Stimulated activated CD4-positive, alpha-beta T cell treated with anti-CD3 and anti-CD28 coated beads, Interleukin-15, amount 100 ng/mL, for 24 hours (primary cell): ENCODE results near the gene MYH13.

Source experiments
- DNase-seq: peaks from one replicate; pipeline ENCODE4 v3.0.0-alpha.2; 2020

MYH13 gene

DNA sequence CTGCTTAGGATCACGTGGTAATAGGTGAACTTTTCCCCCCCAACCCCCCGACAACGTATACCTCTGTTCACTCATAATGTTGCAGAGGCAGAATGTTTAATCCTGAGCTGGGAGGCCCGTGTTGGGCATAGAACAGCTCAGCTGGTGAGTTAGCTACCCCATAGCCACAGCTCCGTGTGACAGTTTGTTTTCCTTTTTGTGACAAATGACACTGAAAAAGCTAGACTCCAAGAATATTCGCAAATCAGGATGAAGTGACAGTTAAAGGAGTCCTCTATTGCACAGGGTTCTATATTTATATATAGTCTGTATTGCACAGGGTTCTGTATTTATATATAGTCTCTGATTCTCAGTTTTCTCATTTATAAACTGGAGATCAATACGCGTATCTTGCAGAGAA is 33.8 kb downstream of the MYH13 start:
- DNase-seq = no peak

DNA sequence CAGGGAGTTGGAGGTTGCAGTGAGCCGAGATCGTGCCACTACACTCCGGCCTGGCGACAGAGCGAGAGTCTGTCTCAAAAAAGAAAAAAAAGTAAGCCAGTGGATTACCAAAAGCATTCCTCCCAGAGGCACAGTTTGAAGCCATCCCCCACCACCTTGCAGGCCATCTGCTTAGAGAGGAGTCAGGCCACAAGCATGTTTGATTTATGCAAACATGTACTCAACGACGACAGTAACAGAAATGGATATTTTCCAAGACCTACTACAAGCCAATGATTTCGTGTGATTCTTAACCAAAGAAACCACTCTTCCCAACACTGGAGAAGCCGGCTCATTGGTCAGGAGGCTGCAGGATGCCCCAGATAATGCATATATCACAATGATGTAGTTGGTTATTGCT is 34.8 kb downstream of the MYH13 start:
- DNase-seq = no peak

DNA sequence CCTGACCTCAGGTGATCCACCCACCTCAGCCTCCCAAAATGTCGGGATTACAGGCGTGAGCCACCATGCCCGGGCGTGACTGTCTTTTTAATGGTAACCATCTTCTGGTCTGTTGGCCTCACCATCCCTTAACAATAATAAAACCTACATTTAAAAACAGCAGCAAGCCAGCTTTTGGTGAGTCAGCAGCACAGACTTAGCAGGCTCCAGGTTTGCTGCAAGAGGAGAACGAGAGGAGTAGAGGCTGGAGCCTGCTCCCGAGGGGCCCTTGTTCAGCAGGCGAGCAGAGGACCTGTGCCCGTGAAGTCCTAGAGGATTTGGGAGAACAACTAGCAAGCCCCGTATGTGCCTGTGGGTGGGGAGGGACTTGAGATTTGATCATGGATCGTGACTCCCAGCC is 35.7 kb downstream of the MYH13 start:
- DNase-seq = no peak

DNA sequence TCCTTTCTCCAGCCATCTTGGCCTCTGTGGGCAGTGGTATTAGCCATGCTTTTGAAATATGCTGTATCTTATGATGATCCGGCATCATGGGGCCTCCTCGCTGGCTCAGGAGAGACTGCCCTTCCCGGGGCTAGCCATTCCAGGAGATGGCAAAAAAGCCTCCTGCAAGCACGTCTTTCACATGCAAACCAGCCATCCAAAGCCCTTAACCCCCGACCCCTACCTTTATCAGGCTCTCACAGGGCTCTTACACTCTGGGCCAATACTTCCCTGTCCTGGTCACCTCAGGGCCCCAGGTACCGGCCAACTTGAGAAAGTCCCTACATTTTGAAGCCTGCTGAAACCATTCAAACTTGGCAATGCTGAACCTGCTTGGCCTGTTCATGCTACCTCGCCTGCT is 36.4 kb downstream of the MYH13 start:
- DNase-seq = no peak

DNA sequence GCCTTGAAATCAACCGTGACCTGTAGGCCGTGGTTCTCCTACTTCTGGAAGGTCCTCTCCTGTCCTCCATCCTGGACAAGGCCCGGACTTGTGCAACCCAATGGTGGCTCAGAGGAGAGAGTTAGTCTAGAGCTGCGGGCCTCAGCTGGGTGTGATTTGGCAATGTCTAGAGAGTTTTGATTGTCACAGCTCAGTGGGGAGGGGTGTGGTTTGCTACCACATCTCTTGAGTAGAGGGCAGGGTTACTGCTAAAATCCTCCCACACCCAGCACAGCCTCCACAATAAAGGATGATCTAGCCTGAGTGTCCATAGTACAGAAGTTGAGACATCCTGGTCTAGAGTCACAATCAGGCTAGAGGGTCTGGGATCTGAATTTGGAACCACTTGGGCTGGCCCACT is 40.3 kb downstream of the MYH13 start:
- DNase-seq = no peak

DNA sequence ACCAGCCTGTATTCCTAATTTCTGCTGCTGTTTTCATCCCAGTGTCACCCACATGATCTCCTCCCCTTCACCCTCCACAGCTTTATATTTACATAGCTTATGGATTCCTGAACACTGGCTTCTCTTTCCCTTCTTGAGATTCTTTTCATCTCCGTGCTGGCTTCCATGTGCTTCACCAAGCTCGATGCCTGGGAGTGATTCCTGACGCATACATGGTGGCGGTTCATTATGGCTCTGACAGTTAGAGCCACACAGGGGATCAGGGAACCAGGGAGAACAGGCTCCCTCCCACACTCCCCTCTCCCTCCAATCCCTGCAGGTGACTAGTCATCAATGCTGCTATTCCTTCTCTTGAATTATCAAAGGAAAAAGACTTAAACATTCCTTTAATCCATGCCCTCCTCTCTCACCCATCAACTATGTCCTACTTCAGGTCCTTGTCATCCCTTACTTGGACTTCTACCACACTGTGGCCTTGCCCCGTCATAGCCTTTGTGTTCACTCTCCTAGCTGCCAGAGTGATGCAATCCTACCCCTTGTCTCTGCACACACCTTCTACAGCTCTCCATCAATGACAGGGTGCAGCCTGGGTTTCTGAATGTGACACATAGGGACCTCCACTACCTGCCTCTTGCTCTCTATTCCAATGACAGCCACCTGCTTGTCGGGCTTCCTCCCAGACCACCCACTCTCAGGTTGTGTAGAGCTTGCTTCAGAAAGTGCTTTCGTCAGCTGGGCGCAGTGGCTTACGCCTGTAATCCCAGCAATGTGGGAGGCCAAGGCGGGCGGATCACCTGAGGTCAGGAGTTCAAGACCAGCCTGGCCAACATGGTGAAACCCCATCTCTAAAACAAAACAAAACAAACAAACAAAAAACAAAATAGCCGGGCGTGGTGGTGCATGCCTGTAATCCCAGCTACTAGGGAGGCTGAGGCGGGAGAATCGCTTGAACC is 43.6 kb downstream of the MYH13 start:
- DNase-seq = no peak

DNA sequence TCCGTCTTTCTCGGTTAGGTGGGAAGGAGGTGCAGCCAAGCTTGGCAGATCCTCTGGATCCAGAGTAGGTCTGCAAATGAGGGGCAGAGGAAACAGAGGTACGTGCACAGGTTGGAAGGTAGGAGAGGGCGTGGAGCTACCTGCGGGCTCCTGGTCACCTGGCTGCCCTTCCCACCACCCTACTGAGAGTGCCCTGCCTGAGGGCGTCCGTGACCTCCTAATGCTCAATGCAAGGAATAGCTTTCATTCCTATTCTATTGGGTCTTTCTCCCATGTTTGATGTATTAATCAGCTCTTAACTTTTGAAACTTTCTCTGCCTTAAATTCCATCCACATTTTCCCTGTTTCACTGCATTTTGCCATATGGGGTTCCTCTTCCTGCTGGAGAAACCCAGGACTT is 44.6 kb downstream of the MYH13 start:
- no peak for DNase-seq

DNA sequence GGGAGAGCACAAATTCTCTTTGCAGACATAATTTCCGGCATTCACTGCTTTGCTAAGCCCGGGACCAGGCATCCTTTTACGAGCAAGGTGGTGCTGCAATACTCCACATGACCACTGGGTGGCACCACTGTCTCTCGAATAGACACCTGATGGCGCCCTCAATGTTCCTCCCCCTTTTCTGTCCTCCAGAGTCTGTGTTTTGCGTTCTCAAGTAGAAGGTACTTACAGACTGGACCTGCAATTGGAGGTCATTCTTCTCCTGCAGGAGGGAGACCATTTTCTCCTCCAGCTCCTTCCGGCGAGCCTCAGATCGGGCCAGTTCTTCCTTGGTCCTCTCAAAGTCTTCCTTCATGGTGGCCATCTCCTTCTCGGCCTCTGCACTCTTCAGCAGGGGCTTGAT is 45.2 kb downstream of the MYH13 start:
- peak; percentile 84 for DNase-seq

DNA sequence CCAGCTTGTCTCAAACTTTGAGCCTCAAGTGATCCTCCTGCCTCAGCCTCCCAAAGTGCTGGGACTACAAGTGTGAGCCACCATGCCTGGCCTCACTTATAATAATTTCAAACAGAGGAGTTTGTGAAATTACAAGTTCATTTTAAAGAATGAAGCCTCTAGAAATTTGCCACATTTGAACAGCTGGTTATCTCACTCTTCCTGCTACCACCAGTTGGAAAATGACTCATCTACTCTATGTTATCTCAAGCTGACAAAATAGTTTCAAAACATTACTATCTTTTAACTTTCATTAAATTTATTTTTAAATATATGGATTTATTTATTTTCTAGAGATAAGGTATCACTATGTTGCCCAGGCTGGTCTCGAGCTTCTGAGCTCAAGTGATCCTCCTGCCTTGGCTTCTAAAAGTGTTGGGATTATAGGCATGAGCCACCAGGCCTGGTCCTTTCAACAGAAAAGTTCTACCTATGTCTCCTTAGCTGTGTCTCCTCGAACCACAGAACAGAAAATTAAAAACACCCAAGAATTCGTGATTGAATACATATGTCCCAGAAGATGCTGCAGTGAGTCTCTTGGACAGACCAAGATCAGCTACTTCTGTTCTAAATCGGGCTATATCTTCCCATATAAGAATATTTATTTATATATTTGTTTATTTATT is 47.6 kb downstream of the MYH13 start:
- no peak for DNase-seq

DNA sequence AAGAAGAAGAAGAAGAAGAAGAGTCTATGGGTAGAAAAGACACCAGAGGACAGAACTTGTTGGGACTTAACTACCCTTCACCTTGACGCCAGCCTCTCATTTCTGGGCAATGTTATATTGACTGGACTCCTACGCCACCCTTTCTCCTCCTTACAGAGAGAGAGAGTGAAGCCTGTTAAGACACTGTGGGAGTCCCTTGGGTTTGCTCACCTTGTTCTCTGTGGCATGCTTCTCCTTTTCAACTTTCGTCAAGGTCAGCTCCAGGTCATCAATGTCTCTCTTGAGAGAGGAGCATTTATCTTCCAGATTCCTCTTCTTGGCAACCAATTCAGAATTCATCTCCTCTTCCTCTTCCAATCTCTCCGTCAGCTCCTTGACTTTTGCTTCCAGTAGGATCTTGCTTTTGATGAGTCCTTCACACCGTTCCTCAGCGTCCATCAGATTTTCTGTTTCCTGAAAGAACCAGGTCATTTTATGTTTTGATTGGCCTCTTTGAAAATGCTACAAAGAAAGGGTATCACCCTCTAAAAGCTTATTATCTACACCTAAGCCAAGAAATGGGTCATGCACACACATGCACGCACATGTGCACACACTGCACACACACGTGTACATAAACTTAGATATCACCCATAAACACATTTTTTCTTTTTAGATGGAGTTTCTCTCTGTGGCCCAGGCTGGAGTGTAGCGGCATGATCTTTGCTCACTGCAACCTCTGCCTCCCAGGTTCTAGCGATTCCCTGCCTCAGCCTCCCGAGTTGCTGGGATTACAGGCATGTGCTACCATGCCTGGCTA is 48.8 kb downstream of the MYH13 start:
- DNase-seq = no peak

DNA sequence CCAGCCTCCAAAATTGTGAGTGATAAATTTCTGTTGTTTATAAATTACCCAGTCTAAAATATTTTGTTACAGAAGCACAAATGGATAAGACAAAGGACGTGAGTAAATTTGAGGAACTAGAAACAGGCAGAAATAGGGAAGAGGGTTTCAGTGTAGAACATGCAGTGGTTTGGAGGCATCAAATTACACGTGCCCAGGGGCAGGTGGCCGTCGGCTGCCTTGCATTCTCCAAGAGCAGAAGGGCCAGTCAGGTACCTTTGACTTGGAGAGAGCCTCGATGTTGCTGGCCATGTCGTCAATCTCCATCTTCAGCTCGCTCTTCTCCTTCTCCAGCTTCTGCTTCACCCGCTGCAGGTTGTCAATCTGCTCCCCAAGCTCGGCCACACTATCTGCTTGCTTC is 54.3 kb downstream of the MYH13 start:
- no peak for DNase-seq

DNA sequence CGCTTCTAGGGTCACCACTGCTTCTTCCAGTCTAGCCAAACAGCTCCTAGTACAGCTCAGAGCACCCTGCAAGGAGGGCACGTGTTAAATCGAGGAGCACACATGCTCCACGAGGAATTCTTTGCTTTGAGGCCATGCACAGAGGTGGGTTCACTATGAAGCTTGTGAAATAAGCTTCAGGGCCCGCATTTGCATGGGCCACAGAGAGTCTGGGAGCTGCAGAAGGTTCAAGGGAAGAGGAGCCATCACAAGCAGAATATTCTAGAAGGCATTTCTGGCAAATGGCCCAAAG is 55.3 kb downstream of the MYH13 start:
- DNase-seq = no peak

DNA sequence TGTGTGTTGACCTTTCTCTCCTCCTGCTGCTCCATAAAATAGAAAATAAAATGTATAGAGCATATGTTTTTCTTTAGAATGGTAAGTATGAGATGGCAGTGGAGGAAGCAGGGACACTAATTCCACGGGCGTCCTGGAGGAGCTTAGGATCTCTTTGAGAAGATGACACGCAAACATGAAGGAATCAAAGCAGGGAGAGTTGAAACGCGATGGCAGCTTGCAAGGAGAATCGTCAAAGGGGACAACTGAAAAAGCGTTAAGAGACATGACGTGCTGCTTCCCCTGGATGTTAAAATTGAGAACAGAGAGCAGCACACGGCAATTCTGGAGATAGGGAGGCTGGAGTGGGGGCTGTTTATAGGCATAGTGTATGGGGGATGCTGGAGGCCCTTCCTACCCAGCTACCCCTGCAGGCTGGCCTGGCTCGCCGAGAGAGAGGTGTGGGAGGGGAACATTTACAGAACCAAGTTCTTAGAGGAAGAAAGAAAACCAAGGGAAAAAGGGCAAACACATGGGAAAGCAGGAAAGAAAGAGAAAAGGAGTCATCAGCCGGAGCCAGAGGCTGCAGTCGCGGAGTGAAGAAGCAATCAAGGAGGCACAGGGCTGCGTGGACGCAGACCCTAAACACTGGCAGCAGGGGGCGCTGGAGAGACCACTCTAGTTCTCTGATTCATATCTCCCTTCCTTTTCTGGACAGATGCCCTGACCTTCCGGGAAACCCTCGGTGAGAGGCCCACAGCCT is 55.8 kb downstream of the MYH13 start:
- peak; percentile 6 for DNase-seq

DNA sequence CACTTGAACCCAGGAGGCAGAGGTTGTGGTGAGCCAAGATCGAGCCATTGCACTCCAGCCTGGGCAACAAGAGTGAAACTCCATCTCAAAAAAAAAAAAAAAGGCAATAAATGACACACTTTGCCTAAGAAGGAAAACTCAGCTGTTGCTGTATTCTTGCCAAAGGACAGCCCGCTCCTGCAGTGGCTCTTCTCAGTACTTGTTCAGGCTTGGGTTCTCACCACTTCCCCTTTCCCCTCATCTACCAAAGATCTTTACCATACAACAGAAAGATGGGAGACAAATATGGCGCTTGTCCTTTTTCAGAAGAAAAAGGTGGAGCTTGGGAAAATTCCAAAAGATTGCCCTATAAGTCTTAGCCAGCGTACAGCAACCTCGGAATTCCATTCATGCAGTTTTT is 58.5 kb downstream of the MYH13 start:
- DNase-seq = no peak

DNA sequence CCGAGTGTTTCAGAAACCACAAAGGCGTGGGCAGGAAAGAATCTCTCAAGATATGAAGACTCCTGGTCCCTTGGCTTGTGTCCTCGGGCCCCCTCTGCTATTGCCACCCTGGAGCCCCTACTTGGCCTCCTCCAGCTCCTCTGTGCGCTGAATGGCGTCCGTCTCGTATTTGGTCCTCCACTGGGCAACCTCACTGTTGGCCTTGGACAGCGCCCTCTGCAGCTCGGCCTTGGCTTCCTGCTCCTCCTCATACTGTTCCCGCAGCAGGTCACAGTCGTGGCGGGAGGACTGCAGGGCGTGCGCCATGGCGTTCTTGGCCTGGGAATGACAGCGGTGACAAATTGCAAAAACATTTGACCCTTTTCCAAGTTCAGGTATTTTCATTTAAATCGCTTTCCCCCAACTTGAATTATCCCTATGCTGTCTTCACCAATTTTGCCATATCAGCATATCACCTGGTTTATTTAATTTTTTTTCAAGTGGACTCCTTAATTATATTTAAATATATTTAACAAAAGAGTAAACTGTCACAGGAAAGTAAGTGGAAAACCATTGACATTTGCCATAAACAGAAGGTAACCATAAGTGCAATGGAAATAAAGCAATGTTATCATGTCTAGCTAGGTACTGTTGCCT is 59.7 kb downstream of the MYH13 start:
- no peak for DNase-seq

DNA sequence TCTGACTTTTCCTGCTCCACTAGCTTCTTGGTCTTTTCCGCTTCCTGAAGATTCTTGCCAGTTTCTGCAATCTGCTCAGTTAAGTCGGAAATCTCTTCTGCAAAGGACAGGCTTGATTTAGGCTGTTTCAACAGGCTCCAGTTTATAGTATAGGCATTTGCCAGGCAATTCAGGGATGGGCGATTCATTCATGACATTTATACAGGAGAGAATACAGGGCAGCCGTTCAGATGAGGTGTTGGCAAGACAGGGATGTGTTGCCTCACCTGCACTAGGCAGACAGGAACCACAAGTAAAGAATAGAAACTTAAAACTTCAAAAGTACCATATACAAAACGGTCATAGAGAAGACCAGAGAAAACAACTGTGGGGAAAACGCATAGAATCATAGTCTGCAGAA is 61.7 kb downstream of the MYH13 start:
- DNase-seq = no peak

DNA sequence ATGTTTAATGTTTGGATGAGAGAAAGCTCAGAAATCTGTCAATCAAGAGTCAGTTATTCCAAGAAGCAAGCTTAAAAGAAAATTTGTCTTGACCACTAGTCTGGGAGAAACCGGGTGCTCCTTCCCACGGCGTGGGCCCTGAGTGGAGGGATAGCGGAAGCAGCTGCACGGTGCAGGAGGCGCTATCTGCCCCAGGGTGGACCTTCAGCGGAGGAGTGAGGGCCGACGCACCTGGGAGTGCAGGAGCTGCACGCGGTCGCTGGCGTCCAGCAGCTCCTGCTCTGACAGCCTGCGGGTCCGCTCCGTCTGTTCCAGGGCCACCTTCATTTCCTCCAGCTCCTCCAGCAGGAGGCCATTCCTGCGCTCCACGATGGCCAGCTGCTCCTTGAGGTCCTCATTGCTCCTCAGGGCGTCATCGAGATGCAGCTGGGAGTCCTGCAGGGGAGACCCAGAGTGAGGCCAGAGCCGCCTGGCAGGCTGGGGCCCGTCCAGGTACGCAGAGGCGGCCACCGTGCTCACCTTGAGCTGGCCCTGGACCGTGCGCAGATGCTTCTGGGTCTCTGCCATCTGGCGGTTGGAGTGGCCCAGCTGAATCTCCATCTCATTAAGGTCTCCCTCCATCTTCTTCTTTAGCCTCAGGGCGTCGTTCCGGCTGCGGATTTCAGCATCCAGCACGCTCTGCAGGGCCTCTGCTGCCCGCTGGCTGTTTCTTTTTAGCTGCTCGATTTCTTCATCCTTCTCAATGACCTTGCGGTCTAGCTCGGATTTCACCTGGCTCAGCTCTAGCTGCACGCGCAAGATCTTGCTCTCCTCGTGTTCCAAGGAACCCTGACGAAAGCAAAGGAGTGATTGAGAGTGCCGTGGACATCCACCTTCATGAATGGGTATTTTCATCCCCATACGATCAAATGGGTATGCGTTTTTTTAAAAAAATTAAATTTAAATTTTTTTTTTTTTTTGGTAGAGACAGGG is 63.5 kb downstream of the MYH13 start:
- no peak for DNase-seq

DNA sequence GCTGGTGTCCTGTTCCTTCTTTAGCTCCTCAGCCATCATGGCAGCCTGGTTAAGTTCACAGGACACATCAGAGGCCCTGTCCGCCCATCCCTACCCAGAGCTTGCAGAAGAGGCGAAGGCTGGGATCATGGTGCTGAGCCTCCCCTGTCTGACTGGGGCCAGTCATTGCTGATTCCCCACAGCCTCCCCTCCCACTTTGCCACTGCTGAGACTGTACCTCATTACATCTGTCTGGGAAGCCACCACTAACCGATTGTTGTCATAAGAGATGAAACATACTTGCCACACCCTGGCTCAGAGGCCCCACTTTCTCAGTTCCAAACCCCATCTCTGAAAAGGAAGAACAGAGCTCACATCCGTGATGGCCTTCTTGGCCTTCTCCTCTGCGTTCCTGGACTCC is 66.2 kb downstream of the MYH13 start:
- DNase-seq = no peak

DNA sequence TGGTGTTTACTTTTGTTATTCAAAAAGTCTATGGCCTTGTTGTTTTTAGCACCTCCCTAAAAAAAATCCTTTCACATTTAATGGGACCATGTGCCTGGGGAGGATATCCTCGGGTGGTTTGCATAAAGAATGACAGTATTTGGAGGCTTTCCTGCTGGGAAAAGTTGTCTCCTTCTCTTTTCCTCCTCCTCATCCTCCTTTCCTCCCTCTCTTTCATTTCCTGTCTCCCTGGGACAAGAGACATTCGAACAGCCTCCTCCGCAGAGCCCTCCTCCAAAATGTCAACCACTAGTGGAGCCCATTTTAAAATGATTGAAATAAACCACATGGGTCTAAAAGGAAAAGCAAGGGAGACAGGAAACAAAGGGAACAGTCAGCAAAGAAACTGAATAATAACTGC is 67.4 kb downstream of the MYH13 start:
- DNase-seq = no peak

DNA sequence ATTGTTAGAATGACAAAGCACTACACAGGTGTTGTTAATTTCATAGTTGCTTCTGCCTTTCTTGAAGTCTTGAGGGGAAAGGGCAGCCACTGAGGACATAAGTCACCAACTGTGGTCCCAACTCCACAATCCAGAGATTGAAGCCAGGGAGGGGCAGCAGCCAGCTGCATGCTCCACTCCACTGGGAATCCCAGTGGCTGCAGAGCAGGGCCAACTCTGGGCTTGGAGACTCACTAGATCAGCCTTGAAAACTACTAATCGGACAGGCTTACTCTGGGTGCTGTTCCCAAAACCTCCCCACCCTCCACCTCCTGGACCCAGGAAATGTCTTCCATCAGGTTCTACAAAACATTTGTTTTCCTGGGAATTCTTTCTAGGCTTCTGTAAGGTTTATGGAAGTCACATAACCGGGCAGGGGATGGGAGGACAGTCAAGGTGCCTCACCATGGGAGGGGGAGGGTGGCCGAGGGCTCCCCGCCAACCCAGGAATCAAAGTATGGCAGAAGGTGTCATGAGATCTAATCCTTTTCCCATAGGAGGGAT is 68.0 kb downstream of the MYH13 start:
- DNase-seq = no peak

DNA sequence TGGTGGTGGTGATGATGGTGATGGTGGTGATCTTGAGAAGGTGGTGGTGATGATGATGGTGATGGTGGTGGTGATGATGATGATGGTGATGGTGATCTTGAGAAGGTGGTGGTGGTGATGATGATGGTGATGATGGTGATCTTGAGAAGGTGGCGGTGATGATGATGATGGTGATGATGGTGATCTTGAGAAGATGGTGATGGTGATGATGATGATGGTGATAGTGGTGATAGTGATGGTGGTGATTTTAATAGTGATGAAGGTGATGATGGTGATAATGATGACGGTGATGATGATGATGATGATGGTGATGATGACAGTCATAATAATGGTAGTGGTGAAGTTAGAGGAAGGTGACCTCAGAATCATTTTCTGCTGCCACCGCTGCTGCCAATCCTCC is 75.1 kb downstream of the MYH13 start:
- DNase-seq = no peak
